Psoas muscle (tissue), 8 donors: ENCODE measurements around the gene PTPRM. TPM values are rescaled to one million over a fixed set of nuclear protein-coding genes. Genes with fewer than 3 reads are reported as not detected.

Experiments used
- ATAC-seq, 4 donors: fragments of 200-7000 bp; cut with Tn5 transposase; one replicate each; pipeline ENCODE4 v1.9.1; 2020; ENCODE audit warnings: moderate library complexity in 3 of 4, mild to moderate bottlenecking in 2 of 4
- DNase-seq, 2 donors: peaks; one replicate each; pipeline ENCODE4 v3.0.0-alpha.2; 2020
- H3K27ac ChIP-seq: fragments of 200-600 bp; one replicate; pipeline ENCODE4 v1.8.0; 2022
- H3K27me3 ChIP-seq, 3 donors: fragments of 200-600 bp in 1 of 3; one replicate each; pipeline versions ENCODE4 v1.6.1 to v1.8.0; 2013 to 2022; ENCODE audit warnings: low read length in 2 of 3, mild to moderate bottlenecking in 2 of 3, moderate library complexity in 1 of 3; ENCODE audit not compliant: insufficient read depth in 3 of 3
- H3K36me3 ChIP-seq, 2 donors: fragments of 200-600 bp in 1 of 2; one replicate each; pipeline versions ENCODE4 v1.6.1 to v1.8.0; 2013 to 2022; ENCODE audit warnings: low read depth in 1 of 2, mild to moderate bottlenecking in 1 of 2, moderate library complexity in 1 of 2; ENCODE audit not compliant: insufficient read depth in 1 of 2
- H3K4me1 ChIP-seq: fragments of 200-600 bp; one replicate; pipeline ENCODE4 v1.8.0; 2022
- H3K4me3 ChIP-seq: fragments of 200-600 bp; one replicate; pipeline ENCODE4 v1.8.0; 2022; ENCODE audit warnings: mild to moderate bottlenecking
- H3K9me3 ChIP-seq: fragments of 200-600 bp; one replicate; pipeline ENCODE4 v1.8.0; 2022
- CTCF ChIP-seq: fragments of 200-600 bp; IDR thresholded peaks from one replicate; pipeline ENCODE4 v1.8.0; 2022; ENCODE audit warnings: antibody characterized with exemption
- WGBS, 3 donors: extraction: QIAGEN DNeasy Blood & Tissue Kit; methylation state at CpG; one replicate each; pipeline versions ENCODE4 v1.1.6 to v1.1.7; 2013; 5-methylcytosine and 5-hydroxymethylcytosine counted together
- intact Hi-C, 2 donors: fragments of 100-400 bp; cut with DNase I; formaldehyde crosslinking; loops; one replicate each; pipeline versions ENCODE4 v1.11.0 to v1.14.2; 2022
- polyA plus RNA-seq, 3 donors: library from polyadenylated mRNA; stranded (reverse); fragments of 200-250 nt; gene quantifications; one replicate each; pipeline ENCODE4 v1.2.3, GENCODE V29; 2013
- total RNA-seq, 4 donors: library from RNA; stranded (reverse); fragmentation: NEBNext Ultra II Directional in 2 of 4; extraction: Animal tissue kit (Norgen Biotek cat#: 25700) in 2 of 4; gene quantifications; one replicate each; pipeline versions ENCODE4 v1.2.1 to v1.2.4, GENCODE V29; 2021 to 2023
- donor health status: healthy with polysubstance abuse.
- donor health status: DM: no; HTN: no; CAD: no; lungs with moderate emphysema.
- donor health status: Bipolar disorder and iron deficiency.
- donor health status: healthy.
- donor health status: DM: yes; HTN: yes; CAD: no.
- donor health status: DM: no; HTN: no; CAD: no.
- donor health status: DM: no; HTN: no; CAD: no.
- donor health status: DM: yes; HTN: yes; CAD: no.

The PTPRM gene
- total and polyA plus RNA-seq, 7 donors: 27.4 to 78.9 (median 39.0) TPM

- DNase-seq: no peak
- no peaks in the 10 kb centered on the region for H3K9me3 ChIP-seq
- H3K36me3 ChIP-seq: no peaks in the 10 kb centered on the region
- no peak for ATAC-seq
- 33 to 50% (median 35%) methylated on average over 5 of the region's 5 CpGs for WGBS, 3 donors
- no peak overlapping the region for H3K27ac ChIP-seq
- no peak for TF ChIP-seq CTCF
- intact Hi-C loops: no loop called here
- H3K4me3 ChIP-seq: no peak overlapping the region
- peaks cover 45% of the 10 kb centered on the region for H3K4me1 ChIP-seq
- H3K27me3 ChIP-seq: no peaks in the 10 kb centered on the region
Measured at GRCh38 chr18:7900091-7900490, 333.0 kb downstream of the PTPRM start.

GRCh38 chr18:7901657-7902056, 334.5 kb downstream of the PTPRM start:
- H3K9me3 ChIP-seq: no peaks in the 10 kb centered on the region
- peak overlapping the region; percentile 59 for H3K27ac ChIP-seq
- TF ChIP-seq CTCF: no peak
- no peak for DNase-seq
- no peaks in the 10 kb centered on the region for H3K36me3 ChIP-seq
- intact Hi-C loops: no loop called here
- no peak overlapping the region for H3K4me3 ChIP-seq
- no peak for ATAC-seq
- WGBS, 3 donors: 65 to 73% (median 67%) methylated on average over 1 of the region's 1 CpG
- peaks cover 44% of the 10 kb centered on the region for H3K4me1 ChIP-seq
- H3K27me3 ChIP-seq: no peaks in the 10 kb centered on the region

GRCh38 chr18:7902399-7902839, 335.3 kb downstream of the PTPRM start:
- peak overlapping the region; percentile 59 for H3K27ac ChIP-seq
- peaks cover 38% of the 10 kb centered on the region for H3K4me1 ChIP-seq
- H3K4me3 ChIP-seq: no peak overlapping the region
- ATAC-seq (peak; percentile 93 to 96 (median 94)), DNase-seq (peak; percentile 33 to 51)
- 60 to 69% (median 61%) methylated on average over 5 of the region's 5 CpGs for WGBS, 3 donors
- no peaks in the 10 kb centered on the region for H3K9me3 ChIP-seq
- H3K27me3 ChIP-seq: no peaks in the 10 kb centered on the region
- H3K36me3 ChIP-seq: no peaks in the 10 kb centered on the region
- no peak for TF ChIP-seq CTCF
- intact Hi-C loops: no loop called here

GRCh38 chr18:7904529-7904928, 337.4 kb downstream of the PTPRM start:
- intact Hi-C loops: no loop called here
- no peak for DNase-seq

More at GRCh38 chr18:7904529-7904928, 337.4 kb downstream of the PTPRM start:
- ATAC-seq: no peak
- no peaks in the 10 kb centered on the region for H3K9me3 ChIP-seq
- H3K36me3 ChIP-seq: no peaks in the 10 kb centered on the region
- TF ChIP-seq CTCF: no peak
- H3K4me1 ChIP-seq: peaks cover 30% of the 10 kb centered on the region
- H3K27ac ChIP-seq: no peak overlapping the region
- H3K27me3 ChIP-seq: no peaks in the 10 kb centered on the region
- 88 to 95% (median 89%) methylated on average over 2 of the region's 2 CpGs for WGBS, 3 donors
- no peak overlapping the region for H3K4me3 ChIP-seq
